Activated CD8-positive, alpha-beta memory T cell treated with anti-CD3 and anti-CD28 coated beads for 1 hour (primary cell): ENCODE data around the gene CNTN4.
"Not testable (repeated sequence)": the region's sequence is repeated elsewhere in the genome, so short reads cannot be mapped to it uniquely, and the experiment has no call there.

ENCODE experiments used
- DNase-seq, 2 donors: peaks; one replicate each; pipeline ENCODE4 v3.0.0-alpha.2; 2020; ENCODE audit warnings: low read depth in 1 of 2; ENCODE audit errors: extremely low read depth in 1 of 2

The CNTN4 gene

DNA sequence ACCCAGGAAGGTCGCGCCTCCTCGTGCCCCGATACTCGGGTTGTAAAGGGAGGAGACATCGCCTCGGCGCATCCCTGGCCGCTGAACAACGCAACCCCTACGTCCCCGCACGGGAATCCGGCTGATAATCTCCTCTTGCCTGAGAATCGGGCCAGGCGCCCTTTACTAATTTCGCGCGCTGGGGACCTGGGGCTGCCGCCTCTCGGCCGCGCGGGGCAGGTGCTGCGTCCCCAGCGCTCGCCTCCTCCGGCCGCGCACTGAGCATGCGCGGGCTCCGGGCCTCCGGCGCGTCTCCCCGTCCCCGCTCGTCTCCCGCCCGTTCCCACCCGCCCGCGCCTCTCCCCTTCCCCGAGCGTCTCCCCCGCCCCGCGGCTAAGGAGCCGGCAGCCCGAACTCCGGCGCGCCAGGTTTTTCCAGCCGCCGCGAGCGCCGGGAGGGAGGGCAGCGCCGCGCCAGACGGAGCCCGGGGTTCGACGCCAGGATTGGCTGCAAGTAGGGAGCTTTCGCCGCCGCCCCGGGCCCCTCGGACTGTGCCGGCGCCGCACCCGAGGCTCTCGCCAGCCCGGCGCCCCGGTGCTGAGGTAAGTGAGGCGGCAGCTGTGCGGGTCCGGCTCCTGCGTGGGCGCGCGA is at the start of gene CNTN4:
Gene CNTN4 (plus strand): TSS at position 469 of the 630 bp plus-strand sequence.
- no peak for DNase-seq

DNA sequence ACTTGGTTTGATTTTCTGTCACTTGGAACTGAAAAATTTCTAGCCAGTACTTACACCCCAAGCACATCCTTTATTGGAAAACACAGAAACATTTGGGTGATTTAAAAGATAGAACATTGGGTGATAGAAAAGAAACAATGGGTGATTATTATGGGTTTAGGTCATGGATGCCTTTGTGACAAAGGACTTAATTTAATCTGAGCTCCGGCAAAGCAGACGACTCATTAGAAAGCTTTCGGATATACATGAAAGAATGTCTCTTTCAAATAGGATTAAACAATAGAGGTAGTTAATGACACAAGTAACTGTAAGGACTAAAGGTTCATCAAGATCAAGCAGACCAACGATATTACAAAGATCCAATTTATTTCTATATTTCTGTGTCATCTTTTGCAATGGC is 37.3 kb upstream of the CNTN4 start:
- no peak for DNase-seq

GRCh38 chr3:2071531-2071930 is 27.1 kb upstream of the CNTN4 start:
- no peak for DNase-seq

DNA sequence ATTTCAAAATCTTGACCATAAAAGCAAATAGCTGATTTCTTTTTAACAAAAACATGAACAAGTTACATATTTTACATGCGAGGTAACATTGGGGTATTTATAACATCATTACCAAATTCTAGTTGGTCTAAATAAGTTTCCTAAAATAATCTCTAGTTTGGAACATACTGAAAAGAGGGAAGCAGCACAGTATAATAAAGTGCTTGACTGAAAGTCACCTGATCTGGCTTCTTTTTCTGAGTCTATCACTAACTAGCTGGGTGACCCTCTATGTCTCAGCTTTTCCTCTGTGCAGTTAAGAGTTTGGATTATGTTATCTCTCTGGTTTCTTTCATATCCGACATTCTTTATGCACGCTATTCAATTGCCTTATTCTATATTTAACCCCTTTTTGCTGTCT is 19.8 kb upstream of the CNTN4 start:
- DNase-seq: no peak

GRCh38 chr3:2082871-2083480 is 15.7 kb upstream of the CNTN4 start:
- DNase-seq: no peak

GRCh38 chr3:2083558-2083957 is 15.1 kb upstream of the CNTN4 start:
- not testable (repeated sequence) for DNase-seq

DNA sequence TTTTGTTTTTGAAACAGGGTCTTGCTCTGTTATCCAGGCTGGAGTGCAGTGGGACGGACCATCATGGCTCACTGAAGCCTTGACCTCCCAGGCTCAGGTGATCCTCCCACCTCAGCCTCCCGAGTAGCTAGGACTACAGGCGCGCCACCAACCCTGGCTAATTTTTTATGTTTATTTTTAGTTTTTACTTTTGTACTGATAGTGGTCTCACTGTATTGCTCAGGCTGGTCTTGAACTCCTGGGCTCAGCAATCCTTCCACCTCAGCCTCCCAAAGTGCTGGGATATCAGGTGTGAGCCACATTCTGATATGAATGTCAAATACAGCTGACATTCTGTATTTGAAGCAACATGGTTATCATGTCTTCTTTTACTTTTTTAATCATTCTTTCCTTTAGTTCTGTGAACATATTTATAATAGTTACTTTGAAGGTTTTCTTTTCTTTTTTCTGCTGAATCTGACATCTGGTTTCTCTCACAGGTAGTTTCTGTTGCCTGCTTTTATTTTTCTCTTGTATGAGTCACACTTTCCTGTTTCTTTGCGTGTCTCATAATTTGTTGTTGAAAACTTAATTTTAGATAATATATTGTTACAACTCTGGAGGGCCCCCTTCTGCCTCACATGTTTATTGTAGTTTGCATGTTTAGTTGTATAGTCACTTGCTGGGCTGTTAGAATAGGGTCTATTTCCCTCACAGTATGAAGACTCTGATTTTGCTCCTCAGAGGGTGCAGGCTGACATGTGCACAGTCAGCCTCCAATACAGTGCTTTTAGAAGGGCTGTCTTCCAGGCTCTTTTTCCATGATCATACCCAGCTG is 8.4 kb upstream of the CNTN4 start:
- no peak for DNase-seq

DNA sequence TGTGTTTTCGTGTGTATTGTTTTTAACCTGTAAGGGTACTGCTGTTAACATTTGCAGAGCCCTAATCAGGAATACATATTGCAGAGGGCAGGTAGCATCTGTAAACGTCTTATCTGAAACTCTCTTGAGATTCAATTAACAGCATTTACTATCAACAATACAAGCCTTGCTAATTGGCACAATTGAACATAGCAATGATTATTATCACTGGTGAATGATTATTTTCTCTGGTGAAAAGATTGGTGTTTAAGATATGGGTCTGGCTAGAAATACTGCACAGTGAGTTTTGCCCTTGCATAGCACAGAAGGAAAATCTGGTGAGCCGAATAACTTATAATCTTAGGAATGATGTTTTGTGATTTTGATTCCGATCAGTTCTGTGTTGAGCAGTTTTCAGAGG is 5.9 kb upstream of the CNTN4 start:
- DNase-seq: no peak

DNA sequence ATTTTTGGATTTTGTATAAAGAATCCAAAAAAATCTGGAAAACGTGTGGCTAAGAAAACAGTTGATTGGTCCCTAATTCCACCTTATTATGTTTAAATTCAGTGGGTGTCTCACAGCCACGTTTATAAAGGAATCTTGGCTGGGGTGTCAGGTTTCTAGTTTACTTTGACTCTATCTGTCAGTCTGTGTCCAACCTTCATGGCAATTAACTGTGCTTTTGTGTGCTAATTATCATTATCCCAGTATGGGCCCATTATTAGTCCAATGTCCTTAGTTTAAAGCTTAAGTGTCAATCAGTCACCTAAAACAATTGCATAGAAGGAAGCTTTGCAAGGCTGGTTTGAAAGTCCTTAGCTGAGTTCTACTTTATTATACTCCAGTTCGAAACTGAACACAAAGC is 3.7 kb upstream of the CNTN4 start:
- DNase-seq: no peak

DNA sequence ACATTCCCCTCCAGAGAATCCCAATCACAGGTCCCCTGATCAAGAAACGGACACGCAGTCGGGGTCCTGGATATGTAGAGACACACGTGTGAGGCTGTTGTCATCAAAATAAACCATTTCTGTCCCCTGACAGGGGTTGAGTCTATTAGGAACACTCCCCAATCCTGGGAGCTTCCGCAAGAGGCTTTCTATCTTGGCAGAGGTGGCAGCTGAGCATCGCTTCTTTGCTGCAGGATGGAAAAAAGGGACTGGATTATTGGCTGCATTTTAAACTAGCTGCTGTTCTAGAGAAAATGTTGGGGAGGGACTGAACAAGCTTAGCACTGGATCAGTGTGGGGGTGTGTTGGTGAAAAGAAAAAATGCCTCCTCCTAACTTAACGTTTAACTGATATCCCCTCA is 2.5 kb upstream of the CNTN4 start:
- DNase-seq: no peak

GRCh38 chr3:2097641-2098191 is 950 bp upstream of the CNTN4 start:
- no peak for DNase-seq

DNA sequence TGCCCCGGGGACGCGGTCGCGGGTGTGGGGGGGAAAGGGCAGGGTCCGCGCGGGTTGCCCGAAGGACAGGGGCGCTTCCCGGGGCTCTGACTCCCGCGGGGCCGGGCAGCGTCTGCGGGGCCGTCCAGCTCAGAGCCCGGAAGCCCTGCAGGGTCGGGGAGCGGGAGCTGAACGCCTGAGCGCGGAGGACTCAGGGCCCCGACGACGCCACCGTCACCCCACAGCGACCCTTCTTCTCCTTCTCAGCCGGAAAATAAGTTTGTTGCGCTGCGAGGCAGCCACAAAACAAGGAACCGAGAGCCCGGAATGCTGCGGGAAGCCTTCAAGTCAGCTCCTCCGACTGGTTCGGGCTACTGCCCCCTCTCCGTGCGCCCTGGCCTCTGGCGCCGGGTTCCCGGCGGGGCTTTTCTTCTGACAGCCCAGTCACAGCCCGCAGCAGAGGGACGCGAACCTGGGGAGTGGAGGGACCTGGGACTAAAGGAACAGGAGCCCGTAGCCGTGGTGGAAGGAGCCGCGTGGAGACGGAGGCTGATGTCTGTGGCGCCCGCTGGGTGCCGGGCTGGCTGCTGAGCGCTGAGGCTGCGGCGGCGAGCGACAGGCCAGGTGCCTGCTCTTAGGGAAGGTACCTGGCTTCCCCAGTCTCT is 484 bp downstream of the CNTN4 start:
- DNase-seq: no peak

DNA sequence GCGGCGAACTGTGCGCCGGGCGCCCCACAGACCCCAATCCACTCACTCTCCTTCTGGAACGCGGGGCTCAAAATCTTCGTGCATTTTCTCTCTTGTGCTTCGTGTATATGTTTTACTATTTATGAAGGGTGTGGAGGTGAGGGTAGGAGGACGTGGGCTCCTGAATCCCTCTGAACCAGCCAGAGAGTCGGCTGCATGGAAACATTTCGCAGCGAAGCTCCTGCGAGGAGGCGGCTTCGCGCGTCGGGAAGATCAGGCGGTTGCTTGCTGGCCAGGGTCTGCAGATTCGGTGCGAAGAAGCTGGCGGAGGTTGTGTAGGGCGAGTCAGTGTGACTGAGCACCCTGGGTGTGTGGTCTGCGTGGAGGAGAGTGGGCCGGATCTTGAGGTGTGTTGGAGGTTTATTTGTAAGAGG is 1.1 kb downstream of the CNTN4 start:
- no peak for DNase-seq

DNA sequence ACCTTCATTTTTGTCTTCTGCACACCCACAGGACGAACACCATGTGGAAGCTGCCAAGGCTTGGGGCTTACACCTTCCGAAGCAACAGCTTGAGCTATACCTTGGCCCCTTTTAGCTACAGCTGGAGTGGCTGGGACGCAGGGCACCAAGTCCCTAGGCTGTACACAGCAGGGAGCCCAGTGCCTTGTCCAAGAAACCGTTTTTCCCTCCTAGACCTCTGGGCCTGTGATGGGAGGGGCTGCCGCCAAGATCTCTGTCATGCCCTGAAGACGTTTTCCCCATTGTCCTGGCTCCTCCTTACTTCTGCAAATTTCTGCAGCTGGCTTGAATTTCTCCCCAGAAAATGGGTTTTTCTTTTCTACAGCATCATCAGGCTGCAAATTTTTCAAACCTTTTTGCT is 7.8 kb downstream of the CNTN4 start:
- DNase-seq: no peak

GRCh38 chr3:2110597-2111117 is 12.0 kb downstream of the CNTN4 start:
- DNase-seq: no peak

- no peak for DNase-seq
These were observed 16.1 kb downstream of the CNTN4 start for GRCh38 chr3:2114617-2115275.

DNA sequence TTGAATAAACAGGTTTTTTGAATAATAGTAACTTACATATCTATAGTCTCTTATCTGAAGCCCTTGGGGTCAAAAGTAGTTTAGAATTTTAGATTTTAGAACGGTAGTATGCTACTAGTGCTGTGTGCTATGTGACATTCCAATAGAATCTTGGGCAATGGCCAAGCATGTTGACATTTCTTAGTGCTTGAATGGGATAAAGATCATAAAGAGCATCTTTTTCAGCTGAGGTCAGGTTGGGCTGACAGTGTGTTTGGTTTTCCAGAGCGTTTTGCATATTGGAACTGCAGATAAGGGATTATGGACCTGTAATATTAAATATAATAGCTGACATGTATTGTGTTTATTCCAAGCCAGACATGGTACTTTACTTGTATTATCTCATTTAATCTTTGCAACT is 32.1 kb downstream of the CNTN4 start:
- no peak for DNase-seq

DNA sequence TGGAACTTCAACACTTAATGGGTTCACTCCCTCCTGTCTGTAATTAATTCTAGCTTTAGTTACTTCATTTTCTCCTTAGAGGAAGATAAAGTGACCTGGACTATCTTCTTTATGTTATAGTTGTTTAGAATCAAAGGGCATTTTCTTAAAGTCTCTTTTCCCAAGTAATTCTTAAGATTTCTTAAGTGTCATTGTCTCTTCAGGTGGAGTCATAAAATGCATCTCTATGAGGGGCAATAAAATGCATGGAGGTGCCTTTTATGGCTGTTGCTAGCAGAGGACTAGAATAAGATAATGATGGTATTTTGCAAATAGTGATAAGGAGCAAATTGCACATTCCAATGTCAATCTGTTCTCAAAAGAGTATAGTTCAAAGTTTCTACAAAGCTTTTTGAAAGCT is 34.5 kb downstream of the CNTN4 start:
- DNase-seq: no peak

GRCh38 chr3:2137651-2138050 is 39.0 kb downstream of the CNTN4 start:
- no peak for DNase-seq

- DNase-seq: no peak
These were observed 42.8 kb downstream of the CNTN4 start for GRCh38 chr3:2141482-2141881.
